HepG2 (cell line): ENCODE measurements around the gene SLC25A45. TPM values are rescaled to one million over a fixed set of nuclear protein-coding genes. Genes with fewer than 3 reads are reported as not detected.

Experiments
- AGO1 ChIP-seq: fragments of 200-400 bp; formaldehyde crosslinking; IDR thresholded peaks from 2 replicates; pipeline ENCODE4 v1.6.1; 2017; ENCODE audit warnings: mild to moderate bottlenecking, low read depth, low read length, moderate library complexity; ENCODE audit not compliant: poor library complexity, severe bottlenecking
- ARID4A ChIP-seq: sonication (generic); formaldehyde crosslinking; IDR thresholded peaks from 2 replicates; pipeline ENCODE4 v1.5.0; 2020; ENCODE audit warnings: mild to moderate bottlenecking, missing genetic modification reagents, borderline replicate concordance
- CREB1 ChIP-seq, 2 experiments: fragments of 450-650 bp in 1 of 2; IDR thresholded peaks; 2 replicates each; pipeline ENCODE4 v1.6.1; 2016 to 2017; ENCODE audit warnings: control low read depth in 1 of 2, mild to moderate bottlenecking in 1 of 2, missing compliant biosample characterization in 1 of 2, missing genetic modification characterization in 1 of 2
- IRX3 ChIP-seq: sonication (generic); formaldehyde crosslinking; IDR thresholded peaks from 2 replicates; pipeline ENCODE4 v1.8.1; 2023; ENCODE audit warnings: mild to moderate bottlenecking, low read depth, missing genetic modification reagents, borderline replicate concordance
- JUND ChIP-seq: sonication (generic); formaldehyde crosslinking; IDR thresholded peaks from 2 replicates; pipeline ENCODE4 v1.8.0; 2022; ENCODE audit warnings: mild to moderate bottlenecking, missing genetic modification reagents
- MEIS1 ChIP-seq: sonication (generic); formaldehyde crosslinking; IDR thresholded peaks from 2 replicates; pipeline ENCODE4 v1.9.0; 2021; ENCODE audit warnings: mild to moderate bottlenecking, missing genetic modification reagents, moderate library complexity, borderline replicate concordance
- POLR2G ChIP-seq: fragments of 200-400 bp; formaldehyde crosslinking; IDR thresholded peaks from 2 replicates; pipeline ENCODE4 v1.6.1; 2018; ENCODE audit warnings: mild to moderate bottlenecking, low read depth, low read length, moderate library complexity
- SP4 ChIP-seq: sonication (generic); formaldehyde crosslinking; IDR thresholded peaks from 2 replicates; pipeline ENCODE4 v1.8.1; 2023; ENCODE audit warnings: mild to moderate bottlenecking, missing genetic modification reagents
- SRSF1 ChIP-seq: fragments of 200-400 bp; formaldehyde crosslinking; optimal IDR thresholded peaks from 2 replicates; pipeline ENCODE3; 2017; ENCODE audit warnings: mild to moderate bottlenecking, low read depth, low read length, moderate library complexity
- TARDBP ChIP-seq: sonication (generic); formaldehyde crosslinking; IDR thresholded peaks from 2 replicates; pipeline ENCODE4 v1.8.0; 2022; ENCODE audit warnings: mild to moderate bottlenecking, missing genetic modification reagents
- THAP11 ChIP-seq: IDR thresholded peaks from 2 replicates; pipeline ENCODE4 v1.6.1; 2016; ENCODE audit warnings: missing biosample characterization, missing genetic modification reagents
- THYN1 ChIP-seq: sonication (generic); formaldehyde crosslinking; IDR thresholded peaks from 2 replicates; pipeline ENCODE4 v1.8.1; 2023; ENCODE audit warnings: low read depth, mild to moderate bottlenecking, moderate library complexity, missing genetic modification reagents, borderline replicate concordance
- XRCC5 ChIP-seq: fragments of 200-400 bp; formaldehyde crosslinking; optimal IDR thresholded peaks from 2 replicates; pipeline ENCODE3; 2017; ENCODE audit warnings: mild to moderate bottlenecking, low read length
- ZNF138 ChIP-seq: sonication (generic); formaldehyde crosslinking; IDR thresholded peaks from 2 replicates; pipeline ENCODE4 v1.5.0; 2020; ENCODE audit warnings: mild to moderate bottlenecking, low read depth, missing genetic modification reagents
- ZNF225 ChIP-seq: sonication (generic); formaldehyde crosslinking; IDR thresholded peaks from 2 replicates; pipeline ENCODE4 v1.4.0; 2020; ENCODE audit warnings: mild to moderate bottlenecking, missing genetic modification reagents
- ZNF280B ChIP-seq: sonication (generic); formaldehyde crosslinking; IDR thresholded peaks from 2 replicates; pipeline ENCODE4 v1.5.0; 2020; ENCODE audit warnings: missing genetic modification reagents, mild to moderate bottlenecking, borderline replicate concordance
- ZNF503 ChIP-seq: sonication (generic); formaldehyde crosslinking; IDR thresholded peaks from 2 replicates; pipeline ENCODE4 v1.4.0; 2020; ENCODE audit warnings: missing genetic modification reagents
- ZNF605 ChIP-seq: sonication (generic); formaldehyde crosslinking; IDR thresholded peaks from 2 replicates; pipeline ENCODE4 v1.8.0; 2022; ENCODE audit warnings: mild to moderate bottlenecking, missing genetic modification reagents
- ZSCAN12 ChIP-seq: sonication (generic); formaldehyde crosslinking; IDR thresholded peaks from 2 replicates; pipeline ENCODE4 v1.9.0; 2021; ENCODE audit warnings: mild to moderate bottlenecking, missing genetic modification reagents
- polyA plus RNA-seq, 8 experiments: library from polyadenylated mRNA; depleted of rRNA in 3 of 8; stranded (reverse) in 7 of 8; unstranded in 1 of 8; fragments of >200 nt; fragmentation: Illumina TruSeq in 4 of 8; extraction: Trizol in 4 of 8; gene quantifications; 2 replicates each; pipeline versions ENCODE4 v1.2.1 to v1.2.3, GENCODE V29; 2011 to 2016; ENCODE audit warnings: low read depth in 4 of 8, missing spikeins in 1 of 8, mixed read lengths in 1 of 8; ENCODE audit not compliant: insufficient read depth in 1 of 8
- total RNA-seq, 5 experiments: library from RNA; depleted of rRNA; stranded (reverse); fragments of >200 nt; fragmentation: Illumina TruSeq; extraction: Trizol; gene quantifications; 2 replicates each; pipeline ENCODE4 v1.2.3, GENCODE V29; 2016; ENCODE audit warnings: low read depth in 1 of 5
- TF ChIP-seq, protein P1 (sequence below): sonication (generic); formaldehyde crosslinking; IDR thresholded peaks from 2 replicates; pipeline ENCODE4 v1.4.0; 2020; ENCODE audit warnings: missing genetic modification reagents, low read depth, mild to moderate bottlenecking, borderline replicate concordance

Gene SLC25A45
- total and polyA plus RNA-seq, 2 of the 13 experiments (the other 11 are each of a cell fraction or from before 2014, with no cell fraction given) = 1.2 to 3.4 TPM

- TF ChIP-seq, protein P1, sequence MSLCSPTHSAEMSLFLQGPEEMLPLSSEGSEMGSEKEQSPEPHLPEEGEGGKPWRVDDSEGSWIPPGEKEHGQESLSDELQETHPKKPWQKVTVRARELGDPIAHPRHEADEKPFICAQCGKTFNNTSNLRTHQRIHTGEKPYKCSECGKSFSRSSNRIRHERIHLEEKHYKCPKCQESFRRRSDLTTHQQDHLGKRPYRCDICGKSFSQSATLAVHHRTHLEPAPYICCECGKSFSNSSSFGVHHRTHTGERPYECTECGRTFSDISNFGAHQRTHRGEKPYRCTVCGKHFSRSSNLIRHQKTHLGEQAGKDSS = peak; percentile 69; the same call in 1 of the 2 replicates
- peak; percentile 65 for TF ChIP-seq XRCC5
- peak; percentile 81 for TF ChIP-seq AGO1
- TF ChIP-seq SRSF1 = no peak
- 0 out of 2 replicates have a peak, but pooled peaks have one; percentile 13 for TF ChIP-seq THAP11
- no peak for TF ChIP-seq CREB1 (IDR thresholded peaks at IDR 0.05)
- TF ChIP-seq CREB1 (CRISPR knock-in tag; IDR thresholded peaks at IDR 0.05) = no peak
- TF ChIP-seq MEIS1 (CRISPR knock-in tag) = no peak
- TF ChIP-seq ZNF225 (CRISPR knock-in tag) = 0 out of 2 replicates have a peak, but pooled peaks have one; percentile 42
- TF ChIP-seq ZNF503 (CRISPR knock-in tag) = no peak
- TF ChIP-seq ZNF605 (CRISPR knock-in tag) = peak; percentile 41; the same call in 1 of the 2 replicates
- no peak for TF ChIP-seq TARDBP (CRISPR knock-in tag)
- TF ChIP-seq ZNF280B (CRISPR knock-in tag) = no peak
- TF ChIP-seq THYN1 = no peak
- peak; percentile 18; the same call in 1 of the 2 replicates for TF ChIP-seq ARID4A
- TF ChIP-seq ZSCAN12 (CRISPR knock-in tag) = no peak
- no peak for TF ChIP-seq JUND (CRISPR knock-in tag)
- no peak for TF ChIP-seq IRX3 (CRISPR knock-in tag)
- no peak for TF ChIP-seq SP4
- no peak for TF ChIP-seq ZNF138
- TF ChIP-seq POLR2G = peak; percentile 89
Observed at GRCh38 chr11:65426839-65427690, 44.6 kb upstream of the SLC25A45 start (continued).
